Measurements from ENCODE around the gene ATP5PD.
A peak's percentile ranks its signal among the peaks of the same experiment; 100 is the strongest.
"Not testable (repeated sequence)": the region's sequence is repeated elsewhere in the genome, so short reads cannot be mapped to it uniquely, and the experiment has no call there.

ATP5PD gene

GRCh38 chr17:75060434-75061054 is 13.8 kb upstream of the ATP5PD start:
- no peak overlapping the region for H3K4me3 ChIP-seq (ENCODE audit: low read depth, low read length)
- DNase-seq (ENCODE audit: low read depth), result no peak

GRCh38 chr17:75059369-75060345 is 12.9 kb upstream of the ATP5PD start:
- H3K4me3 ChIP-seq (ENCODE audit: low read depth, low read length), result no peak overlapping the region
- DNase-seq (ENCODE audit: low read depth), result no peak

- H3K4me3 ChIP-seq (ENCODE audit: low read depth, low read length), result no peak overlapping the region
- DNase-seq (ENCODE audit: low read depth), result no peak
Observed at GRCh38 chr17:75051941-75052340, 5.2 kb upstream of the ATP5PD start.

GRCh38 chr17:75049706-75050105 is 2.9 kb upstream of the ATP5PD start:
- no peak overlapping the region for H3K4me3 ChIP-seq (ENCODE audit: low read depth, low read length)
- DNase-seq (ENCODE audit: low read depth), result no peak

- no peak for DNase-seq (ENCODE audit: low read depth)
- H3K4me3 ChIP-seq (ENCODE audit: low read depth, low read length), result no peak overlapping the region
Observed at GRCh38 chr17:75049057-75049456, 2.3 kb upstream of the ATP5PD start.

- peak overlapping the region; percentile 94 for H3K4me3 ChIP-seq (ENCODE audit: low read depth, low read length)
- no peak for DNase-seq (ENCODE audit: low read depth)
Observed at GRCh38 chr17:75048249-75048878, 1.6 kb upstream of the ATP5PD start.

GRCh38 chr17:75047398-75048098 is 779 bp upstream of the ATP5PD start:
- no peak for DNase-seq (ENCODE audit: low read depth)
- H3K4me3 ChIP-seq (ENCODE audit: low read depth, low read length), result peak overlapping the region; percentile 94

GRCh38 chr17:75045946-75046406 is 793 bp downstream of the ATP5PD start:
- not testable (repeated sequence) for DNase-seq (ENCODE audit: low read depth)
- peak overlapping the region; percentile 94 for H3K4me3 ChIP-seq (ENCODE audit: low read depth, low read length)

GRCh38 chr17:75044716-75045115 is 2.1 kb downstream of the ATP5PD start:
- H3K4me3 ChIP-seq (ENCODE audit: low read depth, low read length), result no peak overlapping the region
- DNase-seq (ENCODE audit: low read depth), result no peak

GRCh38 chr17:75043789-75044188 is 3.0 kb downstream of the ATP5PD start:
- not testable (repeated sequence) for DNase-seq (ENCODE audit: low read depth); H3K4me3 ChIP-seq (ENCODE audit: low read depth, low read length)

- DNase-seq (ENCODE audit: low read depth), result no peak
- no peak overlapping the region for H3K4me3 ChIP-seq (ENCODE audit: low read depth, low read length)
Observed at GRCh38 chr17:75041656-75042280, 5.0 kb downstream of the ATP5PD start.

- H3K4me3 ChIP-seq (ENCODE audit: low read depth, low read length), result no peak overlapping the region
- no peak for DNase-seq (ENCODE audit: low read depth)
Observed at GRCh38 chr17:75039238-75039637, 7.5 kb downstream of the ATP5PD start.

GRCh38 chr17:75036643-75037268 is 10.0 kb downstream of the ATP5PD start:
- no peak overlapping the region for H3K4me3 ChIP-seq (ENCODE audit: low read depth, low read length)

GRCh38 chr17:75034236-75034908 is 12.4 kb downstream of the ATP5PD start:
- DNase-seq (ENCODE audit: low read depth), result peak; percentile 61
- peak overlapping the region; percentile 89 for H3K4me3 ChIP-seq (ENCODE audit: low read depth, low read length)

More at GRCh38 chr17:75036643-75037268, 10.0 kb downstream of the ATP5PD start:
- DNase-seq (ENCODE audit: low read depth), result peak; percentile 60

- DNase-seq (ENCODE audit: low read depth), result peak; percentile 49
- peak overlapping the region; percentile 89 for H3K4me3 ChIP-seq (ENCODE audit: low read depth, low read length)
Observed at GRCh38 chr17:75033346-75034235, 13.2 kb downstream of the ATP5PD start.

GRCh38 chr17:75032720-75033280 is 14.0 kb downstream of the ATP5PD start:
- peak overlapping the region; percentile 89 for H3K4me3 ChIP-seq (ENCODE audit: low read depth, low read length)
- DNase-seq (ENCODE audit: low read depth), result no peak

All from skeletal muscle cell (primary cell).